ENCODE measurements around the gene CORO7.

DNA sequence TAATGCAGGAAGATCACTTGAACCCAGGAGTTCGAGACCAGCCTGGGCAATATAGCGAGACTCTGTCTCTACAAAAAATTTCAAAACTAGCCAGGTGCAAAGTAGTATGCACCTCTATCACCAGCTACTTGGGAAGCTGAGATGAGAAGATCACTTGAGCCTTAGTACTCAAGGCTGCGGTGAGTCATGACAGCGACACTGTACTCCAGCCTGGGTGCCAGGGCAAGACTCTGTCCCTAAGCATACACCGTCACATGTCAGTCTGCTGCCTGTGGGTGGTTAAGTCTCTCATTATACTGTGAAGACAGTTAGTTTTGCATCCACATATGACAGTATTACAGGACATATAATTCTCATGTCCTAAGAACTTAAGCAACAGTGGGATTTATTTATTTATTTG is 36.3 kb upstream of the CORO7 start:
- TF ChIP-seq POLR2A (IDR thresholded peaks at IDR 0.05), result no peak
- TF ChIP-seq, protein P1, sequence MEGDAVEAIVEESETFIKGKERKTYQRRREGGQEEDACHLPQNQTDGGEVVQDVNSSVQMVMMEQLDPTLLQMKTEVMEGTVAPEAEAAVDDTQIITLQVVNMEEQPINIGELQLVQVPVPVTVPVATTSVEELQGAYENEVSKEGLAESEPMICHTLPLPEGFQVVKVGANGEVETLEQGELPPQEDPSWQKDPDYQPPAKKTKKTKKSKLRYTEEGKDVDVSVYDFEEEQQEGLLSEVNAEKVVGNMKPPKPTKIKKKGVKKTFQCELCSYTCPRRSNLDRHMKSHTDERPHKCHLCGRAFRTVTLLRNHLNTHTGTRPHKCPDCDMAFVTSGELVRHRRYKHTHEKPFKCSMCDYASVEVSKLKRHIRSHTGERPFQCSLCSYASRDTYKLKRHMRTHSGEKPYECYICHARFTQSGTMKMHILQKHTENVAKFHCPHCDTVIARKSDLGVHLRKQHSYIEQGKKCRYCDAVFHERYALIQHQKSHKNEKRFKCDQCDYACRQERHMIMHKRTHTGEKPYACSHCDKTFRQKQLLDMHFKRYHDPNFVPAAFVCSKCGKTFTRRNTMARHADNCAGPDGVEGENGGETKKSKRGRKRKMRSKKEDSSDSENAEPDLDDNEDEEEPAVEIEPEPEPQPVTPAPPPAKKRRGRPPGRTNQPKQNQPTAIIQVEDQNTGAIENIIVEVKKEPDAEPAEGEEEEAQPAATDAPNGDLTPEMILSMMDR (IDR thresholded peaks at IDR 0.05 in 8 of 11, conservative IDR thresholded peaks at IDR 0.05 in 3 of 11), result no peak
